Omental fat pad (tissue), 4 donors: ENCODE measurements around the gene PRKCE. TPM values are rescaled to one million over a fixed set of nuclear protein-coding genes. Genes with fewer than 3 reads are reported as not detected.

Experiments used
- ATAC-seq: fragments of 150-250 bp; one replicate; pipeline ENCODE4 v1.9.1; 2016; ENCODE audit warnings: mild to moderate bottlenecking, moderate library complexity; ENCODE audit not compliant: low FRiP score
- DNase-seq: peaks from one replicate; pipeline ENCODE4 v3.0.0-alpha.2; 2019; ENCODE audit warnings: low spot score
- total RNA-seq, 4 donors: library from RNA; depleted of rRNA; stranded (reverse); fragments of >200 nt; gene quantifications; one replicate each; pipeline ENCODE4 v1.1.0, GENCODE V29; 2016
- TF ChIP-seq, protein P1 (sequence below), 3 donors: fragments of 450-650 bp; IDR thresholded peaks; one replicate each; pipeline ENCODE4 v1.5.1; 2016 to 2017; ENCODE audit warnings: antibody characterized with exemption in 3 of 3, mild to moderate bottlenecking in 3 of 3, moderate library complexity in 2 of 3

PRKCE gene
- total RNA-seq, 4 donors from 2014 or later, result 8.8 to 24.3 (median 14.0) TPM

DNA sequence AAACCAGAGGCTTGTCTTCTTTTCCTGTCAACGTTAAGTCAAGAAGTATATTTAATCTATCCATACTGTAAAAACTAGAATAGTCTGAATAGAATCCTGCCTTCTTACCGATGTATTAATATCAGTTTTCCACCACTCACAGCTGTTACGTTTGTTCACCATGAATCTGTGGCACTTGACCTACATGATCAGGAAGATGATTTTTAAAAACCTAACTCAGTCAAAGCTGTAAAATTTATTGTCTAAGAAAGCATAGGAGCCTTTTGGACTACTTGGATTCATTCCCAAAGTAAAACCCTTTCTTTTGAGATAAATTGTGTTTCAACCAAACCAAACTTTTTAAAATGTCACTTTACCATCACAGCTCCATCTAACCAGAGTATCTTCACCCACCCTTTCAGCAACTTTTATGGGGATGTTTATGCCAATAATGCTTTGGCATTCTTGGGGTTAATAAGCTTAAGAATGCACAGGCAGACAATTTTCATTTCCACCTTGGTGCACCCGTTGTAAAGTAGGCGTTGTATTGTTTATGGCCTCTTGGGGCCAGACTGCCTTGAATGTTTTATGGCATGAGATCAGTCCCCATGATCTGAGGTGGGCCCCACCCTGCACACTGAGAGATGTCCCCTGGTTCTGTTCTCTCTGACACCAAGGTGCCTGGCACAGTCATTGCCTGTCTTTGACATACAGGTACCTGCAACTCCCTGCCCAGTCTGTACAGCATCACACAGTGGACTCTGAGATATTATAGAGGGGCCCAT, 469.5 kb downstream of the PRKCE start:
- TF ChIP-seq, protein P1, sequence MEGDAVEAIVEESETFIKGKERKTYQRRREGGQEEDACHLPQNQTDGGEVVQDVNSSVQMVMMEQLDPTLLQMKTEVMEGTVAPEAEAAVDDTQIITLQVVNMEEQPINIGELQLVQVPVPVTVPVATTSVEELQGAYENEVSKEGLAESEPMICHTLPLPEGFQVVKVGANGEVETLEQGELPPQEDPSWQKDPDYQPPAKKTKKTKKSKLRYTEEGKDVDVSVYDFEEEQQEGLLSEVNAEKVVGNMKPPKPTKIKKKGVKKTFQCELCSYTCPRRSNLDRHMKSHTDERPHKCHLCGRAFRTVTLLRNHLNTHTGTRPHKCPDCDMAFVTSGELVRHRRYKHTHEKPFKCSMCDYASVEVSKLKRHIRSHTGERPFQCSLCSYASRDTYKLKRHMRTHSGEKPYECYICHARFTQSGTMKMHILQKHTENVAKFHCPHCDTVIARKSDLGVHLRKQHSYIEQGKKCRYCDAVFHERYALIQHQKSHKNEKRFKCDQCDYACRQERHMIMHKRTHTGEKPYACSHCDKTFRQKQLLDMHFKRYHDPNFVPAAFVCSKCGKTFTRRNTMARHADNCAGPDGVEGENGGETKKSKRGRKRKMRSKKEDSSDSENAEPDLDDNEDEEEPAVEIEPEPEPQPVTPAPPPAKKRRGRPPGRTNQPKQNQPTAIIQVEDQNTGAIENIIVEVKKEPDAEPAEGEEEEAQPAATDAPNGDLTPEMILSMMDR (IDR thresholded peaks at IDR 0.05), result no peak
- ATAC-seq, result no peak
- no peak for DNase-seq

DNA sequence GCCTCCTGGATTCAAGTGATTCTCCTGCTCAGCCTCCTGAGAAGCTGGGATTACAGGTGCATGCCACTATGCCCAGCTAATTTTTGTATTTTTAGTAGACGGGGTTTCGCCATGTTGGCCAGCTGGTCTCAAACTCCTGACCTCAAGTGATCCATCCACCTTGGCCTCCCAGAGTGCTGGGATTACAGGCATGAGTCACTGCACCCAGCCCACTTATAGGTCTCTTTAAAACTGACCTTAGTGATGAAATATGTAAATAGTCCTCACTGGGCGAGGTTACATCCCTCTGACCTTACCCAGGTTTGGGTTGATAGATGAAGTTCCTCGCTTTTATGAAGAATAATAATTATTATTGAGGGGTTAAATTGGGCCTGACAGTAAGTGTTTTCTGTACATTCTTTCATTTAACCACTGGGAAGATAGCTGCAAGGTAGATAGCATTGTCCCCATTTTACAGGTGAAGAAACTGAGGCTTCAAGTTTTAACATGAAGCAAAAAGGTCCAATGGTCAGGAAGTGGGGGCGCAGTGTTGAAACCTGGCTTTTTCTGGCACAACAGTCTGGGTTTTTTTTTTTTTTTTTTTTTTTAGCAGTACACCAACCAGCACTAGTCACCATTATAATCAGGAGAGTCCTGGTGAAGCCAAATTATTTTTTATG, 471.0 kb downstream of the PRKCE start:
- ATAC-seq (peak; percentile 37), DNase-seq (no peak)
- TF ChIP-seq, protein P1 (IDR thresholded peaks at IDR 0.05), result no peak

DNA sequence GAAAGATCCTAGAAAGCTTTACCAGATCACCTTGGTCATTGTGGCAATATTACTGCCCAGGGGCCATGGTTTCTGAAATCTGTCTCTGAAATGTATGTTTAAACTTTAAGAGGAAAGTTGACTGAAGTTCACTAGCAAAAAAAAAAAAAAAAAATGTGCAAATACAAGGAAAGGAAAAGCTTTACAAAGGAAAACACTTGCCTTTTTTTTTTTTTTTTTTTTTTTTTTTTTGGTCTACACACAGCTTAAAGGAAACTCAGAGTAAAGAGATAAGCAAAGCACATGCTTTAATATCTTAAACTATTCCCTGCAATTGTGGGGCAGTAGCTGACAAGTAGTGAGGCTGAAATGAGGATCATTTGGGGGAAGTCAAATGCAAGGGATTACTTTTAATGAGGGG, 471.5 kb downstream of the PRKCE start:
- TF ChIP-seq, protein P1 (IDR thresholded peaks at IDR 0.05), result no peak

DNA sequence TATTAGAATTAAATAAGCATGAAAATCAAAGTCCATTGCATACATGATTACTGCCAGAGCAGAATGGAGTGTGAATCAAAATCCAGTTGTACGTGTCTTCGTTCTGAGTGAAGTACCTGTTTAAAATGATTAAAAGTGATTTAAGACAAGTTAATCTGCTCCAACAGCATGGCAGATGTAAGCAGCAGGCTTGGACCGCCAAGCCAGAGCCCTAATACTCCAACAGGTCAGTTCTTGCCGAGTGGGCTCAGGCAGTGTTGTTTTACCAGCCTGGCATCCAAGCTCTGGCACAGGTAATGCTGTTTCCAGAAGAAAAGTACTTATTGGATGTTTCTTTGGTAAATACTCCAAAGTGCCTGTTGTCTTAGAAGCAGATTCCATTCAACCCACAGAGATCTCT, 474.3 kb downstream of the PRKCE start:
- DNase-seq (no peak), ATAC-seq (no peak)
- TF ChIP-seq, protein P1 (IDR thresholded peaks at IDR 0.05), result no peak

More for the DNA sequence above, 471.5 kb downstream of the PRKCE start:
- DNase-seq (no peak), ATAC-seq (no peak)

DNA sequence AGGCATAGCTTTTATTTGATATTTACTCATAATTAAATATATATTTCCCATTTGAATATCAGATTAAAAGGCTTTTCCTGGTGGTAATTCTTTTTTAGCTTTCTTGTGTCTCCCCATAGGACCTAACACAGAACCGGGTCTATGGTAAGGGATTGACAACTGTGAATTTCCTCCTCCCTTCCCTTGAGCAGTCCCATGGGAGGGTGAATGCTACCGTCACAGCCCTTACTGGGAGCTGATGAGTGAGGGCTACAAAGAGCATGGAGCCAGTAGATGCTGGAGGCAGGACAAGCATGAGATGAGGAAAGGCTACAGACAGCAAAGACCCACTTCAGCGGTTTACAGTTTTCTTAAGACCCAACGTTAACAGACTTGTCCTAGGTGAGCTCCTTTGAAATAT, 475.1 kb downstream of the PRKCE start:
- TF ChIP-seq, protein P1 (IDR thresholded peaks at IDR 0.05), result no peak
- no peak for ATAC-seq
- no peak for DNase-seq

DNA sequence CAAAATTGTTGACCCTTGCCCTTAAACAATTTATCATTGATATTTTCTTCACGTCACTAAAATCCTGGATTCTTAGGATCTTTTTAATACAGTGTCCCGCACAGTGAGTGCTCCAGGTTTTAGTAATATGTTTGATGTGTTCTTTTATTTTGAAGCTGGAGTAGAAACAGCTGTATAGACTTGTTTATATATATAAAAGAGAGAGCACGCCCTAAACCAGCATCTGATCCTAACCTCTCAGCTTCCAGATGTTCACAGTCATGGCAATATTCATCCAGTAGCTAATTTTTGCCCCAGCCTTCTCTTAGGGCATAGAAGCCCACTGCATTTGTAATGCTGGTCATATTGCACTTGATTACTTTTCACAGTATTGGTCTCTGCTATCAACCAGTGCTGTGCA, 475.7 kb downstream of the PRKCE start:
- ATAC-seq (no peak), DNase-seq (no peak)
- TF ChIP-seq, protein P1 (IDR thresholded peaks at IDR 0.05), result no peak

DNA sequence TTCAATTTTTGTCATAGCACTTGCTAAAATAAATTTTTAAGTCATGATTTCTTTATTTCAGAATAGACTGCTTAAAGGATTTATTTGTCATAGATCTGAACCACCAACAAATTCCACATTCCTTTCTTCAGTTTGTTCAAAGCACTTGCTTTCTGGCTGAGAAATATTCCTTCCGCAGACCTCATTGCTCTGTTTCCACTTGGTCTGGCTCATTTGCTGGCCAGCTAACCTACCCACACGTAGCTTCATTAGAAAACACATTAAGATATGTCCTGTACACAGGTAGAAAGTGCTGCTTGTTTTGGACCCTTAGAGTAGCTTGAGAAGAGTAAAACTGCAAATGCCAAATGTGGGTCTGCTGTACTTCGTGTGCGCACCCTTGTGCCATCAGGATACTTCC, 479.0 kb downstream of the PRKCE start:
- TF ChIP-seq, protein P1 (IDR thresholded peaks at IDR 0.05), result no peak
- ATAC-seq (no peak), DNase-seq (no peak)
